ENCODE results near the gene PPIB. TPM values are rescaled to one million over a fixed set of nuclear protein-coding genes. Genes with fewer than 3 reads are reported as not detected.

PPIB gene
- total RNA-seq, 1 experiment from 2014 or later = 410 TPM

DNA sequence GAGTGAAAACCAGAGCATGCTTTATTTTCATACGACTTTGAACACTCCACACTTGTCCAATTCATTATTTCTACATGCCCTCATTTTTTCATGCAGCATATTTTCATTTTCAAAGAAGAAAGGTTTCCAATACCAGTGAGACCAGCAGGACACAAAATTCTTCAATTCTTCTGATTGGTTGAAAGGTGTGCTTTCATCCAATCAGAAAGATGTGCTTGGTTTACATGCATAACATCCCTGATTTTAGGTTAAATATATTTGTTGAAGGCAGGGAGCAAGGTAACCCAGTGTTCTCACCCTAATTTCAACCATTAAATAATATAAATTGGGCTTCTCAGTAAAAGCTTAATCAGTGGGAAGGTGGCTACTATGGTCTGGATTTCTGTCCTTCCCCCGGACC, 47.5 kb upstream of the PPIB start:
- no peaks in the 10 kb centered on the region for H3K9me2 ChIP-seq (replicated peaks; ENCODE audit: low read length)
- peaks cover 11% of the 10 kb centered on the region; the same call in 1 of the 2 replicates for H3K4me1 ChIP-seq (ENCODE audit: insufficient read depth, low read length)
- DNase-seq = no peak
- CTCF ChIA-PET = no interaction called here
- no peaks in the 10 kb centered on the region for H3K27me3 ChIP-seq (ENCODE audit: low read length)
- no peaks in the 10 kb centered on the region for H4K20me1 ChIP-seq (ENCODE audit: low read length)
- no peaks in the 10 kb centered on the region for H3K36me3 ChIP-seq (ENCODE audit: low read depth, low read length)
- no peak for ATAC-seq
- POLR2A ChIA-PET (ENCODE audit: unreplicated experiment) = no interaction called here
- TF ChIP-seq, protein P1, sequence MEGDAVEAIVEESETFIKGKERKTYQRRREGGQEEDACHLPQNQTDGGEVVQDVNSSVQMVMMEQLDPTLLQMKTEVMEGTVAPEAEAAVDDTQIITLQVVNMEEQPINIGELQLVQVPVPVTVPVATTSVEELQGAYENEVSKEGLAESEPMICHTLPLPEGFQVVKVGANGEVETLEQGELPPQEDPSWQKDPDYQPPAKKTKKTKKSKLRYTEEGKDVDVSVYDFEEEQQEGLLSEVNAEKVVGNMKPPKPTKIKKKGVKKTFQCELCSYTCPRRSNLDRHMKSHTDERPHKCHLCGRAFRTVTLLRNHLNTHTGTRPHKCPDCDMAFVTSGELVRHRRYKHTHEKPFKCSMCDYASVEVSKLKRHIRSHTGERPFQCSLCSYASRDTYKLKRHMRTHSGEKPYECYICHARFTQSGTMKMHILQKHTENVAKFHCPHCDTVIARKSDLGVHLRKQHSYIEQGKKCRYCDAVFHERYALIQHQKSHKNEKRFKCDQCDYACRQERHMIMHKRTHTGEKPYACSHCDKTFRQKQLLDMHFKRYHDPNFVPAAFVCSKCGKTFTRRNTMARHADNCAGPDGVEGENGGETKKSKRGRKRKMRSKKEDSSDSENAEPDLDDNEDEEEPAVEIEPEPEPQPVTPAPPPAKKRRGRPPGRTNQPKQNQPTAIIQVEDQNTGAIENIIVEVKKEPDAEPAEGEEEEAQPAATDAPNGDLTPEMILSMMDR (conservative IDR thresholded peaks at IDR 0.05; ENCODE audit: low read depth, low read length) = no peak
- TF ChIP-seq EZH2 (IDR thresholded peaks at IDR 0.05; ENCODE audit: low read length, unreplicated experiment) = no peak
- H3F3A ChIP-seq (ENCODE audit: low read length, unreplicated experiment) = no peaks in the 10 kb centered on the region
- no peaks in the 10 kb centered on the region for H3K79me2 ChIP-seq (ENCODE audit: low read length)
- intact Hi-C loops (cut with micrococcal nuclease) = loop anchor here (5.0 kb wide), 1 partner anchor 37 kb away; no protein-coding TSS in a partner anchor
- no peak overlapping the region for H3K27ac ChIP-seq (ENCODE audit: low read length)
- H3K4me3 ChIP-seq (ENCODE audit: low read length) = no peak overlapping the region
- no peaks in the 10 kb centered on the region for H3K9me3 ChIP-seq (ENCODE audit: low read length)
- no TSS peak for BruUV-seq (replicated peaks)
- no peak overlapping the region for H3K9ac ChIP-seq (ENCODE audit: low read length)
- H3K4me2 ChIP-seq (ENCODE audit: low read length) = no peak overlapping the region
- no peak overlapping the region for H2AFZ ChIP-seq (ENCODE audit: low read length)

DNA sequence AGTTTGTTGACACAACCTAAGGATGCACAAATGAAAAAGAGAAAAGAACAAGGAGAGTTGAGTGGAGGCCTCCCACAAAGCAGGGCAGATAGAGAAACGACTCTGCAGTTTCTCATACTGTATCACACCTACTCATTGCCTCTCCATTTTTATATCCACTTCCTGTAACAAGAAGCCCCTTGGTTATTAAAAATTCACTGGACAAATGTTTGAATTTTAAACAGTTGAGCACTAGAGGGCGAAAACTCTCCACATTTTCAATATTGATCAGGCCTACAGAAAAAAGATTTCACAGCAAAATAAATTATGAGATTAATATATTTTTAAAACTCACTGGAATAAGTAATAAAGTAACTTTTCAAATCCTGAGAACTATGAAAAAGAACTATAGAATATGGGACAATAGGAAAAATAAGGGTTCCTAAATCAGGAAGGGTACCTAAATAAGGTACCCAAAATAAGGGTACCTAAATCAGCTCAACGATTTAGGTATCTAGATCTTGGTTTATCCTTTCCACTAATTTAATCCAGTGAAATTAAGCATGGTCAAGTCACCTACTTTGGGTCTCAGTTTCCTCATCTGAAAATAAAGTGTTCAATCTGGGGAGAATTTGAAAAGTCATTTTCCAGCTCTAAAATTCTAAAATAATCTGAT, 47.0 kb upstream of the PPIB start:
- no TSS peak for BruUV-seq (replicated peaks)
- Histone ChIP-seq H3K79me2 (ENCODE audit: low read length) (no peaks in the 10 kb centered on the region), H3K9ac (ENCODE audit: low read length) (no peak overlapping the region), H4K20me1 (ENCODE audit: low read length) (no peaks in the 10 kb centered on the region), H3K4me1 (ENCODE audit: insufficient read depth, low read length) (peaks cover 11% of the 10 kb centered on the region; the same call in 1 of the 2 replicates), H3F3A (ENCODE audit: low read length, unreplicated experiment) (no peaks in the 10 kb centered on the region), H3K4me2 (ENCODE audit: low read length) (no peak overlapping the region), H3K27me3 (ENCODE audit: low read length) (no peaks in the 10 kb centered on the region), H3K9me2 (replicated peaks; ENCODE audit: low read length) (no peaks in the 10 kb centered on the region), H3K27ac (ENCODE audit: low read length) (no peak overlapping the region), H3K4me3 (ENCODE audit: low read length) (no peak overlapping the region), H3K9me3 (ENCODE audit: low read length) (no peaks in the 10 kb centered on the region), H3K36me3 (ENCODE audit: low read depth, low read length) (no peaks in the 10 kb centered on the region), H2AFZ (ENCODE audit: low read length) (no peak overlapping the region)
- POLR2A ChIA-PET (ENCODE audit: unreplicated experiment) = no interaction called here
- intact Hi-C loops (cut with micrococcal nuclease) = loop anchor here (1.0 to 5.0 kb wide), 2 partner anchors 37 to 146 kb away; partner anchors contain the start of gene CSNK1G1
- TF ChIP-seq, protein P1 (conservative IDR thresholded peaks at IDR 0.05; ENCODE audit: low read depth, low read length) = peak; percentile 67
- TF ChIP-seq EZH2phosphoT487 (IDR thresholded peaks at IDR 0.05; ENCODE audit: borderline replicate concordance, low read length) = no peak
- CTCF ChIA-PET = no interaction called here
- DNase-seq (peak; percentile 68), ATAC-seq (peak; percentile 54)

DNA sequence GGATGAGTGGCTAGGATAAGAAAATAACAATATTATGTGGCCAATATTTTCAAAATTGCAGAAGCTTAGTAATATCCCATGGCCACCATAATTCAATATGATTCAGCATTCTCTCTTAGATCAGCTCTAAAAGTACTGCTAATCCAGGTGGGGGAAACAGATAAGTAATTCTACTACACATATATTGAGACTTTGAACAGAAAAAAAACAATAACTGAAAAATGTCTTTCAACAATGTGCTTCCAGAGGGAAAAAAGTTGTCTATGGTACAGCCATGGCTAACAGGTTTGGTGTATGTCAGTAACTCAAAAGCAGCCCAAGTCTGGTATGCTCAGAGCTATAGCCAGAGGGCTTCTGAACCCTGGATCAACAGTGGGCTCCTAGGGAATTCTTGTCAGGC, 42.4 kb upstream of the PPIB start:
- ChIA-PET POLR2A (ENCODE audit: unreplicated experiment) (no interaction called here), CTCF (no interaction called here)
- TF ChIP-seq EZH2 (IDR thresholded peaks at IDR 0.05; ENCODE audit: low read length, unreplicated experiment) (no peak), EZH2phosphoT487 (IDR thresholded peaks at IDR 0.05; ENCODE audit: borderline replicate concordance, low read length) (no peak)
- TF ChIP-seq, protein P1 (conservative IDR thresholded peaks at IDR 0.05; ENCODE audit: low read depth, low read length) = no peak
- DNase-seq (no peak), ATAC-seq (no peak)
- Histone ChIP-seq H3K79me2 (ENCODE audit: low read length) (no peaks in the 10 kb centered on the region), H2AFZ (ENCODE audit: low read length) (no peak overlapping the region), H3K27me3 (ENCODE audit: low read length) (no peaks in the 10 kb centered on the region), H3K27ac (ENCODE audit: low read length) (no peak overlapping the region), H3K4me3 (ENCODE audit: low read length) (no peak overlapping the region), H3K9me3 (ENCODE audit: low read length) (no peaks in the 10 kb centered on the region), H3F3A (ENCODE audit: low read length, unreplicated experiment) (no peaks in the 10 kb centered on the region), H3K4me2 (ENCODE audit: low read length) (no peak overlapping the region), H3K4me1 (ENCODE audit: insufficient read depth, low read length) (peaks cover 5% of the 10 kb centered on the region; the same call in 1 of the 2 replicates), H3K9ac (ENCODE audit: low read length) (no peak overlapping the region), H3K9me2 (replicated peaks; ENCODE audit: low read length) (no peaks in the 10 kb centered on the region), H3K36me3 (ENCODE audit: low read depth, low read length) (peaks cover 3% of the 10 kb centered on the region; the same call in 1 of the 2 replicates), H4K20me1 (ENCODE audit: low read length) (no peaks in the 10 kb centered on the region)
- BruUV-seq (replicated peaks) = no TSS peak
- intact Hi-C loops (cut with micrococcal nuclease) = no loop called here

Measured in PC-3 (cell line).